MM.1S (cell line): Measurements from ENCODE around the gene TMEM163.

Source experiments
- DNase-seq: peaks from one replicate; pipeline ENCODE4 v3.0.0-alpha.2; 2015
- H2AFZ ChIP-seq: fragments of 300-600 bp; sonication (generic); 2 replicates; pipeline ENCODE4 v1.6.0; 2016; ENCODE audit warnings: antibody characterized with exemption, low read length
- H3F3A ChIP-seq: fragments of 300-600 bp; sonication (generic); 2 replicates; pipeline ENCODE4 v1.6.1; 2016; ENCODE audit warnings: mild to moderate bottlenecking, antibody characterized with exemption, low read length, moderate library complexity, mixed read lengths; ENCODE audit not compliant: insufficient read depth
- H3K27ac ChIP-seq: fragments of 300-600 bp; sonication (generic); 2 replicates; pipeline ENCODE4 v1.5.1; 2016; ENCODE audit warnings: mild to moderate bottlenecking, low read length
- H3K27me3 ChIP-seq: fragments of 300-600 bp; sonication (generic); replicated peaks from 2 replicates; pipeline ENCODE4 v1.6.0; 2016; ENCODE audit warnings: low read length; ENCODE audit not compliant: insufficient read depth
- H3K36me3 ChIP-seq: fragments of 300-600 bp; sonication (generic); replicated peaks from 2 replicates; pipeline ENCODE4 v1.6.1; 2016; ENCODE audit warnings: mild to moderate bottlenecking, low read length, mixed read lengths; ENCODE audit not compliant: insufficient read depth
- H3K4me1 ChIP-seq: fragments of 300-600 bp; sonication (generic); 2 replicates; pipeline ENCODE4 v1.6.1; 2016; ENCODE audit warnings: low read length, mixed read lengths
- H3K4me2 ChIP-seq: fragments of 300-600 bp; sonication (generic); 2 replicates; pipeline ENCODE4 v1.6.0; 2016; ENCODE audit warnings: low read depth, low read length
- H3K4me3 ChIP-seq: fragments of 300-600 bp; sonication (generic); 2 replicates; pipeline ENCODE4 v1.5.1; 2016; ENCODE audit warnings: low read length, mixed read lengths
- H3K79me2 ChIP-seq: fragments of 300-600 bp; sonication (generic); 2 replicates; pipeline ENCODE4 v1.6.1; 2016; ENCODE audit warnings: mixed run types, low read length, mixed read lengths
- H3K9ac ChIP-seq: fragments of 300-600 bp; sonication (generic); 2 replicates; pipeline ENCODE4 v1.6.1; 2016; ENCODE audit warnings: low read length, mixed read lengths
- H3K9me2 ChIP-seq: fragments of 300-600 bp; sonication (generic); replicated peaks from 2 replicates; pipeline ENCODE4 v1.6.1; 2016; ENCODE audit warnings: mild to moderate bottlenecking, low read length, mixed read lengths; ENCODE audit not compliant: insufficient read depth
- H3K9me3 ChIP-seq: fragments of 300-600 bp; sonication (generic); replicated peaks from 2 replicates; pipeline ENCODE4 v1.6.1; 2016; ENCODE audit warnings: mild to moderate bottlenecking, low read length, mixed read lengths; ENCODE audit not compliant: insufficient read depth
- H4K20me1 ChIP-seq: fragments of 300-600 bp; sonication (generic); 2 replicates; pipeline ENCODE4 v1.6.1; 2016; ENCODE audit warnings: mild to moderate bottlenecking, low read length, moderate library complexity, mixed read lengths; ENCODE audit not compliant: insufficient read depth
- CTCF ChIP-seq: fragments of 300-600 bp; sonication (generic); IDR thresholded peaks from 2 replicates; pipeline ENCODE4 v1.5.1; 2016; ENCODE audit warnings: antibody characterized with exemption, low read length, mixed read lengths
- EZH2 ChIP-seq: fragments of 300-600 bp; sonication (generic); optimal IDR thresholded peaks from 2 replicates; pipeline ENCODE3; 2017; ENCODE audit warnings: low read depth, mild to moderate bottlenecking, antibody characterized with exemption, low read length, mixed read lengths
- EZH2phosphoT487 ChIP-seq: fragments of 300-600 bp; sonication (generic); IDR thresholded peaks from 2 replicates; pipeline ENCODE4 v1.6.1; 2018; ENCODE audit warnings: antibody characterized with exemption, low read length

The TMEM163 gene

GRCh38 chr2:134706587-134707329 is 12.0 kb downstream of the TMEM163 start:
- no peak overlapping the region for H3K9ac ChIP-seq
- DNase-seq, result no peak

GRCh38 chr2:134705861-134706586 is 12.8 kb downstream of the TMEM163 start:
- H3K9ac ChIP-seq, result no peak overlapping the region
- no peak overlapping the region for H3K4me3 ChIP-seq
- no peak overlapping the region for H3K4me2 ChIP-seq
- no peaks in the 10 kb centered on the region for H4K20me1 ChIP-seq
- no peaks in the 10 kb centered on the region for H3K9me2 ChIP-seq
- no peaks in the 10 kb centered on the region for H3K9me3 ChIP-seq
- H2AFZ ChIP-seq, result no peak overlapping the region
- no peaks in the 10 kb centered on the region for H3K27me3 ChIP-seq
- no peak overlapping the region for H3K27ac ChIP-seq
- H3F3A ChIP-seq, result no peaks in the 10 kb centered on the region
- H3K4me1 ChIP-seq, result no peaks in the 10 kb centered on the region
- no peaks in the 10 kb centered on the region for H3K79me2 ChIP-seq
- H3K36me3 ChIP-seq, result no peaks in the 10 kb centered on the region
- TF ChIP-seq CTCF (no peak), EZH2phosphoT487 (no peak), EZH2 (no peak)
- no peak for DNase-seq

More at GRCh38 chr2:134706587-134707329, 12.0 kb downstream of the TMEM163 start:
- Histone ChIP-seq H3K27ac (no peak overlapping the region), H3K4me1 (no peaks in the 10 kb centered on the region), H3K4me3 (no peak overlapping the region), H2AFZ (no peak overlapping the region), H3K36me3 (no peaks in the 10 kb centered on the region), H3K27me3 (no peaks in the 10 kb centered on the region), H3K9me2 (no peaks in the 10 kb centered on the region), H3K79me2 (no peaks in the 10 kb centered on the region), H4K20me1 (no peaks in the 10 kb centered on the region), H3F3A (no peaks in the 10 kb centered on the region), H3K9me3 (no peaks in the 10 kb centered on the region), H3K4me2 (no peak overlapping the region)
- TF ChIP-seq EZH2 (no peak), CTCF (no peak)

DNA sequence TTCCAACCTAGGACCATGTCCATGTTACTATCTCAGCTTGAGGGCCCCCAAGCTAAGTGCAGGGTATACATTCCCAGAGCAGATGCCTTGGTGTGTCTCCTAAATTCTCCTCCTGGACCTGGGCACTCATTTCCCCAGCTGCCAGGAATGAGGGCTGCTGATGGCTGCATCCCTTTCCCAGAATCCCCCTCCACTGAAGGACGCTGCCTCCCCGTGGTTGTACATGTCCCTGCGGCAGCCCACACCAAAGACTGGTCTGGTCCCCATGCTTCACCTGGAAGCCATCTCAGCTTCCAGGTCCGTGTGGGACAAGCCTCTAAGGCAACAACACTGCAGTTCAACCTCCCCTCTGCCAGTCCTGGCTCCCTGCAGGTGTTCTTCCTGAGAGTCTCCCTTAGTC is 14.6 kb downstream of the TMEM163 start:
- H3F3A ChIP-seq, result no peaks in the 10 kb centered on the region
- no peaks in the 10 kb centered on the region for H3K9me3 ChIP-seq
- no peaks in the 10 kb centered on the region for H3K9me2 ChIP-seq
- H3K27ac ChIP-seq, result no peak overlapping the region
- H3K4me3 ChIP-seq, result no peak overlapping the region
- H3K9ac ChIP-seq, result no peak overlapping the region
- H3K79me2 ChIP-seq, result no peaks in the 10 kb centered on the region
- no peaks in the 10 kb centered on the region for H3K36me3 ChIP-seq
- no peaks in the 10 kb centered on the region for H3K4me1 ChIP-seq
- no peaks in the 10 kb centered on the region for H3K27me3 ChIP-seq
- no peak overlapping the region for H2AFZ ChIP-seq
- TF ChIP-seq CTCF, result no peak
- no peak for TF ChIP-seq EZH2
- TF ChIP-seq EZH2phosphoT487, result no peak
- no peak overlapping the region for H3K4me2 ChIP-seq
- no peaks in the 10 kb centered on the region for H4K20me1 ChIP-seq
- DNase-seq, result no peak
